ENCODE measurements around the gene LEMD1. TPM values are rescaled to one million over a fixed set of nuclear protein-coding genes. Genes with fewer than 3 reads are reported as not detected.
A peak's percentile ranks its signal among the peaks of the same experiment; 100 is the strongest.

LEMD1 gene
- total and polyA plus RNA-seq, 10 donors: not detected

DNA sequence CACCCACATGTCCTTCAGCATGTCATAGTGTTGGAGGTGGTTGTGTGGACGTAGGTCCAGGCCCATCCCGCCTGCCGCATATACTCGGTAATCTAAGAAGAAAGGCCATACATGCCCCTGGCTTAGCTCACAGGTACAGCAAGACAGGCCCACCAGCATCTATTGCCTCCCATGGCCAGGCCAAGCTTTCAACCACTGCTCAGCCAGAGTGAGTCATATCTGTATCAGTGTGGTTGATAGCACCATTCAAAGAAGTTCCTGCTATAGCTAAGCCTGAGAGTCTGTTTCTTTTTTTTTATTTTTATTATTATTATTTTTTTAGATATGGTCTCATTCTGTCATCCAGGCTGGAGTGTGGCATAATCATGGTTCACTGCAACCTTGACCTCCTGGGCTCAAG, 82.1 kb downstream of the LEMD1 start:
- intact Hi-C loops (cut with DNase I; ENCODE audit: low total_unique reads): no loop called here
- Histone ChIP-seq H3K36me3 (no peaks in the 10 kb centered on the region), H3K27ac (no peak overlapping the region), H3K4me3 (no peak overlapping the region), H3K27me3 (replicated peaks in 1 of 7) (peaks cover 0 to 29% (median 18%) of the 10 kb centered on the region in 7 donors), H3K4me1 (peaks cover 8 to 25% (median 17%) of the 10 kb centered on the region in 6 donors), H3K9me3 (no peaks in the 10 kb centered on the region)
- WGBS, 5 donors: 62 to 100% (median 87%) methylated on average over 2 to 4 of the region's 4 CpGs
- TF ChIP-seq, protein P1, sequence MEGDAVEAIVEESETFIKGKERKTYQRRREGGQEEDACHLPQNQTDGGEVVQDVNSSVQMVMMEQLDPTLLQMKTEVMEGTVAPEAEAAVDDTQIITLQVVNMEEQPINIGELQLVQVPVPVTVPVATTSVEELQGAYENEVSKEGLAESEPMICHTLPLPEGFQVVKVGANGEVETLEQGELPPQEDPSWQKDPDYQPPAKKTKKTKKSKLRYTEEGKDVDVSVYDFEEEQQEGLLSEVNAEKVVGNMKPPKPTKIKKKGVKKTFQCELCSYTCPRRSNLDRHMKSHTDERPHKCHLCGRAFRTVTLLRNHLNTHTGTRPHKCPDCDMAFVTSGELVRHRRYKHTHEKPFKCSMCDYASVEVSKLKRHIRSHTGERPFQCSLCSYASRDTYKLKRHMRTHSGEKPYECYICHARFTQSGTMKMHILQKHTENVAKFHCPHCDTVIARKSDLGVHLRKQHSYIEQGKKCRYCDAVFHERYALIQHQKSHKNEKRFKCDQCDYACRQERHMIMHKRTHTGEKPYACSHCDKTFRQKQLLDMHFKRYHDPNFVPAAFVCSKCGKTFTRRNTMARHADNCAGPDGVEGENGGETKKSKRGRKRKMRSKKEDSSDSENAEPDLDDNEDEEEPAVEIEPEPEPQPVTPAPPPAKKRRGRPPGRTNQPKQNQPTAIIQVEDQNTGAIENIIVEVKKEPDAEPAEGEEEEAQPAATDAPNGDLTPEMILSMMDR (IDR thresholded peaks at IDR 0.05 in 8 of 11, conservative IDR thresholded peaks at IDR 0.05 in 3 of 11): no peak
- TF ChIP-seq POLR2A (IDR thresholded peaks at IDR 0.05) (no peak), POLR2AphosphoS5 (IDR thresholded peaks at IDR 0.05) (no peak)
- DNase-seq: no peak

- WGBS, 5 donors: 69 to 74% (median 70%) methylated on average over 19 to 21 of the region's 21 CpGs
- TF ChIP-seq POLR2A (IDR thresholded peaks at IDR 0.05): no peak
- TF ChIP-seq, protein P1 (IDR thresholded peaks at IDR 0.05 in 8 of 11, conservative IDR thresholded peaks at IDR 0.05 in 3 of 11): no peak
- TF ChIP-seq POLR2AphosphoS5 (IDR thresholded peaks at IDR 0.05): no peak
These were observed 82.6 kb downstream of the LEMD1 start for GRCh38 chr1:205339197-205339702.

DNA sequence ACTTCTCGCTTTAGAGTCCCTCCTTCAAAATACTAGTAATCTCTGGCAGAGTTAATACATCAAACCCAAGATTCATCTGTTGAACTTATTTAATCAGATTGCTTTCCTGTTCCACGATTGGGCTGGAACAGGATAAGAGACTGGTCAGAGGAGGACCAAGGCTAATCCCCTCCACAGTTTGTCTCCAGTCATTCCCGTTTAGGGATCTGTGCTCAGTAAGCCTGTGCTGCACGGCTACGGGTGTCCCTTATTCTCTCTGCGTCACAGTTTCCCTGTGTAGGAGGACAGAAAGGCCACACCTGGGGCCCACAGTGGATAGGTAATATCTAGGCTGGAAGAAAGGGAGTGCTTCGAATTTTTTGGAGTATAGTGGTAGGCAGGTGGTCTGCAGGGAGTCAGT, 83.8 kb downstream of the LEMD1 start:
- H3K9me3 ChIP-seq: no peaks in the 10 kb centered on the region
- intact Hi-C loops (cut with DNase I; ENCODE audit: low total_unique reads): no loop called here
- peaks cover 0 to 8% (median under 1%) of the 10 kb centered on the region in 6 donors for H3K4me1 ChIP-seq
- H3K36me3 ChIP-seq: no peaks in the 10 kb centered on the region
- no peak overlapping the region for H3K27ac ChIP-seq
- peaks cover 0 to 12% (median 3%) of the 10 kb centered on the region in 7 donors for H3K27me3 ChIP-seq (replicated peaks in 1 of 7)
- no peak for DNase-seq
- TF ChIP-seq, protein P1 (IDR thresholded peaks at IDR 0.05 in 8 of 11, conservative IDR thresholded peaks at IDR 0.05 in 3 of 11): no peak
- no peak for TF ChIP-seq POLR2A (IDR thresholded peaks at IDR 0.05)
- no peak for TF ChIP-seq POLR2AphosphoS5 (IDR thresholded peaks at IDR 0.05)
- 74 to 83% (median 79%) methylated on average over 7 of the region's 7 CpGs for WGBS, 5 donors
- no peak overlapping the region for H3K4me3 ChIP-seq

More at GRCh38 chr1:205339197-205339702, 82.6 kb downstream of the LEMD1 start:
- H3K36me3 ChIP-seq: no peaks in the 10 kb centered on the region
- peak; percentile 41 for DNase-seq
- H3K4me3 ChIP-seq: no peak overlapping the region
- peaks cover 0 to 24% (median 15%) of the 10 kb centered on the region in 7 donors for H3K27me3 ChIP-seq (replicated peaks in 1 of 7)
- peaks cover 8 to 20% (median 12%) of the 10 kb centered on the region in 6 donors for H3K4me1 ChIP-seq
- H3K27ac ChIP-seq: no peak overlapping the region
- H3K9me3 ChIP-seq: no peaks in the 10 kb centered on the region
- intact Hi-C loops (cut with DNase I; ENCODE audit: low total_unique reads): no loop called here

DNA sequence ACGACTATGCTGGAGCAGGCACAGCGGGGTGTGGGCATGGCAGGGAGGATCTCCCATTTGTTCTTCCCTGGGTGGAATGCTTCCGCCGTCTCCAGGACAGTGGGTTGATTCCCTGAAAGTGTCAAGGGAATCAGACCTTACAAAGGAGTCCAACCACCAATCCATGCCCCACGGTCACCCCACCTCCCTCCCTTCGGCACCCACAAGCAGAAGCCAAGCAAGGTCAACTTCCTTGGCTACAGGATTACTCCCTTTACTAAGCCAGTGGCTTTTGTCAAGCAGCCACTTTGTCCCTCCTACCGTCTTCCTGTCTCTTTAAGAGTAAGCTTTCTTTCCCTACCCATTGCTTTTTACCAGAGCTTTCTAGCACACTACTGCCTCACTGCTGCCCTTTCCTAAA, 84.4 kb downstream of the LEMD1 start:
- no peak for DNase-seq
- TF ChIP-seq POLR2A (IDR thresholded peaks at IDR 0.05): no peak
- peaks cover 0 to 7% (median 0%) of the 10 kb centered on the region in 7 donors for H3K27me3 ChIP-seq (replicated peaks in 1 of 7)
- 73 to 82% (median 79%) methylated on average over 7 of the region's 7 CpGs for WGBS, 5 donors
- H3K4me3 ChIP-seq: no peak overlapping the region
- H3K27ac ChIP-seq: no peak overlapping the region
- no peaks in the 10 kb centered on the region for H3K9me3 ChIP-seq
- H3K36me3 ChIP-seq: no peaks in the 10 kb centered on the region
- intact Hi-C loops (cut with DNase I; ENCODE audit: low total_unique reads): no loop called here
- peaks cover 0 to 5% (median 0%) of the 10 kb centered on the region in 6 donors for H3K4me1 ChIP-seq

Data from spleen (tissue), 11 donors.